ENCODE data around the gene KCNAB1.
"Not testable (repeated sequence)": the region's sequence is repeated elsewhere in the genome, so short reads cannot be mapped to it uniquely, and the experiment has no call there.

- TF ChIP-seq, protein P1, sequence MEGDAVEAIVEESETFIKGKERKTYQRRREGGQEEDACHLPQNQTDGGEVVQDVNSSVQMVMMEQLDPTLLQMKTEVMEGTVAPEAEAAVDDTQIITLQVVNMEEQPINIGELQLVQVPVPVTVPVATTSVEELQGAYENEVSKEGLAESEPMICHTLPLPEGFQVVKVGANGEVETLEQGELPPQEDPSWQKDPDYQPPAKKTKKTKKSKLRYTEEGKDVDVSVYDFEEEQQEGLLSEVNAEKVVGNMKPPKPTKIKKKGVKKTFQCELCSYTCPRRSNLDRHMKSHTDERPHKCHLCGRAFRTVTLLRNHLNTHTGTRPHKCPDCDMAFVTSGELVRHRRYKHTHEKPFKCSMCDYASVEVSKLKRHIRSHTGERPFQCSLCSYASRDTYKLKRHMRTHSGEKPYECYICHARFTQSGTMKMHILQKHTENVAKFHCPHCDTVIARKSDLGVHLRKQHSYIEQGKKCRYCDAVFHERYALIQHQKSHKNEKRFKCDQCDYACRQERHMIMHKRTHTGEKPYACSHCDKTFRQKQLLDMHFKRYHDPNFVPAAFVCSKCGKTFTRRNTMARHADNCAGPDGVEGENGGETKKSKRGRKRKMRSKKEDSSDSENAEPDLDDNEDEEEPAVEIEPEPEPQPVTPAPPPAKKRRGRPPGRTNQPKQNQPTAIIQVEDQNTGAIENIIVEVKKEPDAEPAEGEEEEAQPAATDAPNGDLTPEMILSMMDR (conservative IDR thresholded peaks at IDR 0.05), result not testable (repeated sequence)
- not testable (repeated sequence) for TF ChIP-seq EZH2 (IDR thresholded peaks at IDR 0.05; ENCODE audit: low read depth)
Measured at GRCh38 chr3:156569016-156569415, 448.6 kb downstream of the KCNAB1 start.

Data from PC-9 (cell line).